Mesenchymal stem cell (in vitro differentiated cells and primary cell): ENCODE measurements around the gene ULK4.
"Not testable (repeated sequence)": the region's sequence is repeated elsewhere in the genome, so short reads cannot be mapped to it uniquely, and the experiment has no call there.

Experiments used
- DNase-seq: peaks from one replicate; pipeline ENCODE4 v3.0.0-alpha.2; 2013
- H2AFZ ChIP-seq: one replicate; pipeline ENCODE4 v1.6.1; 2013; ENCODE audit warnings: low read depth, mild to moderate bottlenecking, control low read depth, inconsistent platforms, low read length, moderate library complexity
- H2AK5ac ChIP-seq: 2 replicates; pipeline ENCODE4 v1.6.1; 2013; ENCODE audit warnings: low read length, moderate library complexity, mild to moderate bottlenecking, inconsistent platforms; ENCODE audit not compliant: severe bottlenecking
- H2BK120ac ChIP-seq: one replicate; pipeline ENCODE4 v1.6.1; 2013; ENCODE audit warnings: low read depth, mild to moderate bottlenecking, inconsistent platforms, low read length, moderate library complexity
- H2BK12ac ChIP-seq, 2 experiments: one replicate each; pipeline ENCODE4 v1.6.1; 2013; ENCODE audit warnings: inconsistent platforms in 2 of 2, low read length in 2 of 2, mild to moderate bottlenecking in 2 of 2, moderate library complexity in 2 of 2, control low read depth in 1 of 2
- H2BK15ac ChIP-seq: one replicate; pipeline ENCODE4 v1.6.1; 2013; ENCODE audit warnings: mild to moderate bottlenecking, low read depth, inconsistent platforms; ENCODE audit not compliant: poor library complexity, severe bottlenecking
- H2BK5ac ChIP-seq: 2 replicates; pipeline ENCODE4 v1.6.1; 2013; ENCODE audit warnings: low read depth, mild to moderate bottlenecking, low read length, control low read depth, inconsistent platforms; ENCODE audit not compliant: poor library complexity, severe bottlenecking
- H3K14ac ChIP-seq, 2 experiments: one replicate each; pipeline ENCODE4 v1.6.1; 2013; ENCODE audit warnings: inconsistent platforms in 2 of 2, low read length in 2 of 2, control low read depth in 1 of 2, mild to moderate bottlenecking in 1 of 2, moderate library complexity in 1 of 2
- H3K18ac ChIP-seq, 2 experiments: one replicate each; pipeline ENCODE4 v1.6.1; 2013; ENCODE audit warnings: inconsistent platforms in 2 of 2, low read length in 2 of 2, control low read depth in 1 of 2, low read depth in 1 of 2, mild to moderate bottlenecking in 1 of 2
- H3K23ac ChIP-seq, 2 experiments: one replicate each; pipeline ENCODE4 v1.6.1; 2013; ENCODE audit warnings: inconsistent platforms in 2 of 2, low read length in 2 of 2, mild to moderate bottlenecking in 2 of 2, moderate library complexity in 2 of 2, control low read depth in 1 of 2
- H3K27ac ChIP-seq: 2 replicates; pipeline ENCODE4 v1.5.1; 2013; ENCODE audit warnings: mild to moderate bottlenecking, moderate library complexity, low read length, control low read depth, inconsistent platforms; ENCODE audit not compliant: poor library complexity, severe bottlenecking
- H3K27me3 ChIP-seq, 2 experiments: 2 replicates each; pipeline versions ENCODE4 v1.6.1 to v1.7.0; 2013; ENCODE audit warnings: low read length in 2 of 2, mild to moderate bottlenecking in 2 of 2, moderate library complexity in 2 of 2, control low read depth in 1 of 2, inconsistent platforms in 1 of 2; ENCODE audit not compliant: control insufficient read depth in 1 of 2, insufficient read depth in 1 of 2
- H3K36me3 ChIP-seq, 2 experiments: 2 replicates each; pipeline versions ENCODE4 v1.6.1 to v1.7.0; 2013; ENCODE audit warnings: low read length in 2 of 2, control low read depth in 1 of 2, inconsistent platforms in 1 of 2, low read depth in 1 of 2, mild to moderate bottlenecking in 1 of 2; ENCODE audit not compliant: insufficient read depth in 2 of 2, control insufficient read depth in 1 of 2
- H3K4ac ChIP-seq, 2 experiments: one replicate each; pipeline ENCODE4 v1.6.1; 2013; ENCODE audit warnings: inconsistent platforms in 2 of 2, low read length in 2 of 2, mild to moderate bottlenecking in 2 of 2, moderate library complexity in 2 of 2, control low read depth in 1 of 2, low read depth in 1 of 2
- H3K4me1 ChIP-seq: 2 replicates; pipeline ENCODE4 v1.6.1; 2013; ENCODE audit warnings: low read depth, low read length, control low read depth; ENCODE audit not compliant: control insufficient read depth, insufficient read depth
- H3K4me2 ChIP-seq: 2 replicates; pipeline ENCODE4 v1.6.1; 2013; ENCODE audit warnings: low read length, mild to moderate bottlenecking, inconsistent platforms; ENCODE audit not compliant: poor library complexity, severe bottlenecking
- H3K4me3 ChIP-seq, 2 experiments: 2 replicates each; pipeline versions ENCODE4 v1.5.1 to v1.7.0; 2013; ENCODE audit warnings: low read length in 2 of 2, mild to moderate bottlenecking in 2 of 2, control low read depth in 1 of 2, low read depth in 1 of 2; ENCODE audit not compliant: insufficient read depth in 1 of 2
- H3K79me1 ChIP-seq: replicated peaks from 2 replicates; pipeline ENCODE4 v1.6.1; 2013; ENCODE audit warnings: mild to moderate bottlenecking, control low read depth, low read length, inconsistent platforms; ENCODE audit not compliant: poor library complexity, severe bottlenecking
- H3K9ac ChIP-seq: 2 replicates; pipeline ENCODE4 v1.7.0; 2013; ENCODE audit warnings: mild to moderate bottlenecking, low read length, moderate library complexity
- H3K9me3 ChIP-seq: 2 replicates; pipeline ENCODE4 v1.7.0; 2013; ENCODE audit warnings: mild to moderate bottlenecking, low read length; ENCODE audit not compliant: control insufficient read depth
- H4K8ac ChIP-seq: one replicate; pipeline ENCODE4 v1.6.1; 2013; ENCODE audit warnings: inconsistent platforms, mild to moderate bottlenecking, low read length, moderate library complexity
- H4K91ac ChIP-seq: one replicate; pipeline ENCODE4 v1.6.1; 2013; ENCODE audit warnings: mild to moderate bottlenecking, low read length, inconsistent platforms
- WGBS: methylation state at CpG from one replicate; pipeline ENCODE4 v1.1.7; 2013; ENCODE audit warnings: mixed read lengths; 5-methylcytosine and 5-hydroxymethylcytosine counted together

Gene ULK4

GRCh38 chr3:41845826-41846225, 116.1 kb downstream of the ULK4 start:
- no peak overlapping the region for H3K14ac ChIP-seq
- no peaks in the 10 kb centered on the region for H3K79me1 ChIP-seq
- H2BK5ac ChIP-seq: no peak overlapping the region
- H3K4me3 ChIP-seq: no peak overlapping the region
- no peaks in the 10 kb centered on the region for H3K36me3 ChIP-seq
- H3K18ac ChIP-seq: no peak overlapping the region
- H3K9ac ChIP-seq: no peak overlapping the region
- H3K27ac ChIP-seq: no peak overlapping the region
- no peak overlapping the region for H2AFZ ChIP-seq
- no peak overlapping the region for H3K4ac ChIP-seq
- whole genome bisulfite sequencing: 100% methylated on average over 1 of the region's 1 CpG
- no peak overlapping the region for H2AK5ac ChIP-seq
- no peaks in the 10 kb centered on the region for H3K27me3 ChIP-seq
- no peak overlapping the region for H3K23ac ChIP-seq
- no peak overlapping the region for H2BK12ac ChIP-seq
- H2BK120ac ChIP-seq: no peak overlapping the region
- DNase-seq: no peak
- no peak overlapping the region for H4K8ac ChIP-seq
- H3K4me2 ChIP-seq: no peak overlapping the region
- no peak overlapping the region for H4K91ac ChIP-seq
- no peaks in the 10 kb centered on the region for H3K9me3 ChIP-seq
- H2BK15ac ChIP-seq: no peak overlapping the region
- H3K4me1 ChIP-seq: no peaks in the 10 kb centered on the region

GRCh38 chr3:41844256-41844655, 117.6 kb downstream of the ULK4 start:
- H2BK12ac ChIP-seq, H2BK5ac ChIP-seq, H3K27me3 ChIP-seq, H3K36me3 ChIP-seq, DNase-seq, H3K4ac ChIP-seq, H3K79me1 ChIP-seq, H3K4me1 ChIP-seq, H3K27ac ChIP-seq, H3K9me3 ChIP-seq, H2AK5ac ChIP-seq, H4K91ac ChIP-seq, H3K4me3 ChIP-seq, H3K14ac ChIP-seq, H2AFZ ChIP-seq, H4K8ac ChIP-seq, H3K23ac ChIP-seq, H2BK15ac ChIP-seq, H3K9ac ChIP-seq, H2BK120ac ChIP-seq, H3K4me2 ChIP-seq, H3K18ac ChIP-seq: not testable (repeated sequence)
- WGBS: 98% methylated on average over 23 of the region's 24 CpGs

GRCh38 chr3:41840936-41841668, 120.8 kb downstream of the ULK4 start:
- 97% methylated on average over 52 of the region's 52 CpGs for WGBS
- H2BK120ac ChIP-seq, H4K91ac ChIP-seq, H2AK5ac ChIP-seq, H3K27ac ChIP-seq, H3K4me1 ChIP-seq, DNase-seq, H3K9ac ChIP-seq, H2BK15ac ChIP-seq, H2BK5ac ChIP-seq, H2BK12ac ChIP-seq, H3K4ac ChIP-seq, H3K36me3 ChIP-seq, H3K4me3 ChIP-seq, H3K23ac ChIP-seq, H3K27me3 ChIP-seq, H3K9me3 ChIP-seq, H3K79me1 ChIP-seq, H2AFZ ChIP-seq, H4K8ac ChIP-seq, H3K14ac ChIP-seq, H3K18ac ChIP-seq, H3K4me2 ChIP-seq: not testable (repeated sequence)

GRCh38 chr3:41836360-41837134, 125.4 kb downstream of the ULK4 start:
- no peaks in the 10 kb centered on the region for H3K27me3 ChIP-seq
- H3K79me1 ChIP-seq: no peaks in the 10 kb centered on the region
- no peak overlapping the region for H4K91ac ChIP-seq
- no peak overlapping the region for H3K18ac ChIP-seq
- H2AK5ac ChIP-seq: no peak overlapping the region
- no peak overlapping the region for H4K8ac ChIP-seq
- no peak overlapping the region for H2BK15ac ChIP-seq
- H2BK120ac ChIP-seq: no peak overlapping the region
- H2AFZ ChIP-seq: no peak overlapping the region
- no peak overlapping the region for H3K4me3 ChIP-seq
- no peak overlapping the region for H3K4ac ChIP-seq
- H3K27ac ChIP-seq: no peak overlapping the region
- peaks cover 0 to 5% of the 10 kb centered on the region in 2 experiments for H3K36me3 ChIP-seq
- H3K14ac ChIP-seq: no peak overlapping the region
- no peak for DNase-seq
- no peaks in the 10 kb centered on the region for H3K4me1 ChIP-seq
- H3K9me3 ChIP-seq: peaks cover 4% of the 10 kb centered on the region
- H2BK5ac ChIP-seq: no peak overlapping the region
- no peak overlapping the region for H3K4me2 ChIP-seq
- H3K23ac ChIP-seq: no peak overlapping the region
- H3K9ac ChIP-seq: no peak overlapping the region
- 81% methylated on average over 7 of the region's 11 CpGs for WGBS
- H2BK12ac ChIP-seq: no peak overlapping the region
